ENCODE data around the gene CPNE5. TPM values are rescaled to one million over a fixed set of nuclear protein-coding genes. Genes with fewer than 3 reads are reported as not detected.

CPNE5 gene
- total RNA-seq, 1 donor from 2014 or later: 1.2 TPM

GRCh38 chr6:36776167-36776566 is 63.1 kb downstream of the CPNE5 start:
- H3K4me3 Mint-ChIP-seq: no peak overlapping the region
- H3K9me3 Mint-ChIP-seq: no peaks in the 10 kb centered on the region
- no peak for TF ChIP-seq CTCF (IDR thresholded peaks at IDR 0.05; ENCODE audit: unreplicated experiment)
- no peaks in the 10 kb centered on the region for H3K36me3 Mint-ChIP-seq
- no peak overlapping the region for H3K27ac Mint-ChIP-seq
- no peak for DNase-seq (ENCODE audit: low spot score in 2 of 2, unreplicated experiment in 2 of 2)
- H3K27me3 Mint-ChIP-seq (ENCODE audit: low read depth): peaks cover 29% of the 10 kb centered on the region
- H3K4me1 Mint-ChIP-seq: peaks cover 16% of the 10 kb centered on the region

- no peaks in the 10 kb centered on the region for H3K9me3 Mint-ChIP-seq
- H3K4me3 Mint-ChIP-seq: no peak overlapping the region
- peaks cover 16% of the 10 kb centered on the region for H3K4me1 Mint-ChIP-seq
- DNase-seq (ENCODE audit: low spot score in 2 of 2, unreplicated experiment in 2 of 2): no peak
- no peaks in the 10 kb centered on the region for H3K36me3 Mint-ChIP-seq
- peaks cover 29% of the 10 kb centered on the region for H3K27me3 Mint-ChIP-seq (ENCODE audit: low read depth)
- TF ChIP-seq CTCF (IDR thresholded peaks at IDR 0.05; ENCODE audit: unreplicated experiment): no peak
- H3K27ac Mint-ChIP-seq: no peak overlapping the region
Observed at GRCh38 chr6:36774331-36774730, 64.9 kb downstream of the CPNE5 start.

- H3K27me3 Mint-ChIP-seq (ENCODE audit: low read depth): peaks cover 21% of the 10 kb centered on the region
- no peak for TF ChIP-seq CTCF (IDR thresholded peaks at IDR 0.05; ENCODE audit: unreplicated experiment)
- H3K4me1 Mint-ChIP-seq: peaks cover 8% of the 10 kb centered on the region
- H3K36me3 Mint-ChIP-seq: no peaks in the 10 kb centered on the region
- H3K27ac Mint-ChIP-seq: no peak overlapping the region
- DNase-seq (ENCODE audit: low spot score in 2 of 2, unreplicated experiment in 2 of 2): no peak
- no peaks in the 10 kb centered on the region for H3K9me3 Mint-ChIP-seq
- no peak overlapping the region for H3K4me3 Mint-ChIP-seq
Observed at GRCh38 chr6:36772397-36772796, 66.8 kb downstream of the CPNE5 start.

GRCh38 chr6:36771145-36771544 is 68.1 kb downstream of the CPNE5 start:
- Mint-ChIP-seq H3K36me3 (no peaks in the 10 kb centered on the region), H3K27ac (no peak overlapping the region), H3K27me3 (ENCODE audit: low read depth) (peaks cover 12% of the 10 kb centered on the region), H3K4me3 (no peak overlapping the region), H3K4me1 (peaks cover 3% of the 10 kb centered on the region), H3K9me3 (no peaks in the 10 kb centered on the region)
- DNase-seq (ENCODE audit: low spot score in 2 of 2, unreplicated experiment in 2 of 2): no peak
- no peak for TF ChIP-seq CTCF (IDR thresholded peaks at IDR 0.05; ENCODE audit: unreplicated experiment)

GRCh38 chr6:36769676-36770499 is 69.4 kb downstream of the CPNE5 start:
- DNase-seq (ENCODE audit: low spot score in 2 of 2, unreplicated experiment in 2 of 2): no peak
- no peak for TF ChIP-seq CTCF (IDR thresholded peaks at IDR 0.05; ENCODE audit: unreplicated experiment)
- H3K4me1 Mint-ChIP-seq: peaks cover 6% of the 10 kb centered on the region
- no peak overlapping the region for H3K27ac Mint-ChIP-seq
- H3K4me3 Mint-ChIP-seq: no peak overlapping the region
- no peaks in the 10 kb centered on the region for H3K9me3 Mint-ChIP-seq
- H3K36me3 Mint-ChIP-seq: no peaks in the 10 kb centered on the region
- peaks cover 5% of the 10 kb centered on the region for H3K27me3 Mint-ChIP-seq (ENCODE audit: low read depth)
